HUDEP-2 (cell line): ENCODE results near the gene PRMT7.

Experiments used
- DNase-seq, 76 experiments: peaks; one replicate each; lab custom pipeline; 2025; ENCODE audit not compliant: unreplicated experiment in 76 of 76; lab: John Stamatoyannopoulos, UW

The PRMT7 gene

GRCh38 chr16:68345958-68346635 lies 35.3 kb downstream of the PRMT7 start:
- no peak for DNase-seq

GRCh38 chr16:68346892-68347480 lies 36.2 kb downstream of the PRMT7 start:
- DNase-seq = no peak

- no peak for DNase-seq
Observed at GRCh38 chr16:68347605-68348004, 36.8 kb downstream of the PRMT7 start.

GRCh38 chr16:68348639-68349445 lies 38.0 kb downstream of the PRMT7 start:
- DNase-seq = no peak

GRCh38 chr16:68349838-68350410 lies 39.1 kb downstream of the PRMT7 start:
- DNase-seq = no peak

GRCh38 chr16:68350813-68351350 lies 40.1 kb downstream of the PRMT7 start:
- no peak for DNase-seq

- no peak for DNase-seq
Observed at GRCh38 chr16:68351463-68351862, 40.6 kb downstream of the PRMT7 start.

GRCh38 chr16:68351991-68352431 lies 41.2 kb downstream of the PRMT7 start:
- DNase-seq = no peak

- DNase-seq = no peak
Observed at GRCh38 chr16:68353366-68353765, 42.5 kb downstream of the PRMT7 start.

GRCh38 chr16:68354816-68355215 lies 44.0 kb downstream of the PRMT7 start:
- no peak for DNase-seq

GRCh38 chr16:68355447-68356248 lies 44.8 kb downstream of the PRMT7 start:
- DNase-seq = no peak

GRCh38 chr16:68356249-68356918 lies 45.6 kb downstream of the PRMT7 start:
- DNase-seq = no peak

- no peak for DNase-seq
Observed at GRCh38 chr16:68356919-68357286, 46.1 kb downstream of the PRMT7 start.

- DNase-seq = no peak
Observed at GRCh38 chr16:68357521-68357922, 46.7 kb downstream of the PRMT7 start.

GRCh38 chr16:68357923-68358322 lies 47.1 kb downstream of the PRMT7 start:
- no peak for DNase-seq

GRCh38 chr16:68358951-68359350 lies 48.1 kb downstream of the PRMT7 start:
- no peak for DNase-seq

GRCh38 chr16:68359398-68360191 lies 48.8 kb downstream of the PRMT7 start:
- DNase-seq = no peak

- no peak for DNase-seq
Observed at GRCh38 chr16:68360547-68360946, 49.7 kb downstream of the PRMT7 start.

- no peak for DNase-seq
Observed at GRCh38 chr16:68360956-68361355, 50.1 kb downstream of the PRMT7 start.
